Colon (tissue), 2 donors: ENCODE measurements around the gene ATP5MC2.
"Not testable (repeated sequence)": the region's sequence is repeated elsewhere in the genome, so short reads cannot be mapped to it uniquely, and the experiment has no call there.

Experiments
- FAIRE-seq: peaks from 2 replicates; lab custom pipeline; 2012; peaks lifted over from hg19 to GRCh38; lab: Jason Lieb, UNC
- donor health status: control.
- donor health status: control.

The ATP5MC2 gene

GRCh38 chr12:53675701-53676607 lies at the start of gene ATP5MC2:
TSS of gene ATP5MC2 (minus strand) at chr12:53676083. CDS start at chr12:53672614, 3,469 bp downstream.
- no peak for FAIRE-seq

GRCh38 chr12:53722450-53723041 lies 46.7 kb upstream of the ATP5MC2 start:
- FAIRE-seq: no peak

- FAIRE-seq: no peak
Observed at GRCh38 chr12:53720946-53721345, 45.1 kb upstream of the ATP5MC2 start.

- no peak for FAIRE-seq
Observed at GRCh38 chr12:53719649-53720048, 43.8 kb upstream of the ATP5MC2 start.

- FAIRE-seq: not testable (repeated sequence)
Observed at GRCh38 chr12:53718567-53718966, 42.7 kb upstream of the ATP5MC2 start.

- no peak for FAIRE-seq
Observed at GRCh38 chr12:53717319-53717718, 41.4 kb upstream of the ATP5MC2 start.

- FAIRE-seq: no peak
Observed at GRCh38 chr12:53714004-53714403, 38.1 kb upstream of the ATP5MC2 start.

GRCh38 chr12:53713516-53713915 lies 37.6 kb upstream of the ATP5MC2 start:
- FAIRE-seq: no peak

GRCh38 chr12:53712059-53712643 lies 36.3 kb upstream of the ATP5MC2 start:
- FAIRE-seq: no peak

- no peak for FAIRE-seq
Observed at GRCh38 chr12:53710091-53710490, 34.2 kb upstream of the ATP5MC2 start.

- FAIRE-seq: no peak
Observed at GRCh38 chr12:53709671-53710070, 33.8 kb upstream of the ATP5MC2 start.

GRCh38 chr12:53706080-53706479 lies 30.2 kb upstream of the ATP5MC2 start:
- no peak for FAIRE-seq

GRCh38 chr12:53703756-53704155 lies 27.9 kb upstream of the ATP5MC2 start:
- FAIRE-seq: no peak

- FAIRE-seq: no peak
Observed at GRCh38 chr12:53701518-53702264, 25.8 kb upstream of the ATP5MC2 start.

GRCh38 chr12:53700567-53700966 lies 24.7 kb upstream of the ATP5MC2 start:
- FAIRE-seq: no peak

GRCh38 chr12:53699678-53700025 lies 23.8 kb upstream of the ATP5MC2 start:
- no peak for FAIRE-seq

- FAIRE-seq: no peak
Observed at GRCh38 chr12:53698948-53699677, 23.2 kb upstream of the ATP5MC2 start.

GRCh38 chr12:53696655-53697331 lies 20.9 kb upstream of the ATP5MC2 start:
- FAIRE-seq: no peak

- FAIRE-seq: peak; percentile 83
Observed at GRCh38 chr12:53696285-53696654, 20.4 kb upstream of the ATP5MC2 start.

- no peak for FAIRE-seq
Observed at GRCh38 chr12:53695152-53696145, 19.6 kb upstream of the ATP5MC2 start.
